Liver (tissue), 9 donors: ENCODE measurements around the gene CEP295NL. TPM values are rescaled to one million over a fixed set of nuclear protein-coding genes. Genes with fewer than 3 reads are reported as not detected.

ENCODE experiments used
- DNase-seq: peaks from one replicate; pipeline ENCODE4 v3.0.0-alpha.2; 2017; ENCODE audit warnings: low spot score
- H3K27ac ChIP-seq, 2 donors: one replicate each; pipeline ENCODE4 v1.7.0; 2013; ENCODE audit warnings: inconsistent platforms in 2 of 2, low read length in 2 of 2, control low read depth in 1 of 2, low read depth in 1 of 2, mild to moderate bottlenecking in 1 of 2
- H3K27me3 ChIP-seq, 4 donors: one replicate each; pipeline versions ENCODE4 v1.6.1 to v1.7.0; 2013; ENCODE audit warnings: low read length in 3 of 4, inconsistent platforms in 1 of 4, mild to moderate bottlenecking in 1 of 4, moderate library complexity in 1 of 4; ENCODE audit not compliant: control insufficient read depth in 4 of 4, insufficient read depth in 4 of 4
- H3K36me3 ChIP-seq, 4 donors: one replicate each; pipeline versions ENCODE4 v1.6.1 to v1.7.0; 2013; ENCODE audit warnings: low read length in 3 of 4, mild to moderate bottlenecking in 3 of 4, low read depth in 1 of 4, moderate library complexity in 1 of 4; ENCODE audit not compliant: control insufficient read depth in 4 of 4, insufficient read depth in 3 of 4
- H3K4me1 ChIP-seq, 4 donors: one replicate each; pipeline versions ENCODE4 v1.6.1 to v1.7.0; 2013; ENCODE audit warnings: low read length in 3 of 4, mild to moderate bottlenecking in 3 of 4, moderate library complexity in 1 of 4; ENCODE audit not compliant: control insufficient read depth in 4 of 4, insufficient read depth in 4 of 4
- H3K4me3 ChIP-seq, 3 donors: one replicate each; pipeline versions ENCODE4 v1.6.1 to v1.7.0; 2013; ENCODE audit warnings: low read length in 3 of 3, control low read depth in 1 of 3, low read depth in 1 of 3, mild to moderate bottlenecking in 1 of 3
- H3K9ac ChIP-seq, 2 donors: one replicate each; pipeline ENCODE4 v1.7.0; 2013; ENCODE audit warnings: low read length in 2 of 2, mild to moderate bottlenecking in 2 of 2, moderate library complexity in 2 of 2, control low read depth in 1 of 2, low read depth in 1 of 2
- H3K9me3 ChIP-seq, 4 donors: one replicate each; pipeline versions ENCODE4 v1.6.1 to v1.7.0; 2013; ENCODE audit warnings: low read length in 3 of 4; ENCODE audit not compliant: control insufficient read depth in 4 of 4
- ATF3 ChIP-seq: IDR thresholded peaks from 2 replicates; pipeline ENCODE4 v1.6.1; 2016; ENCODE audit warnings: antibody characterized with exemption
- CTCF ChIP-seq: fragments of 150-350 bp; IDR thresholded peaks from 2 replicates; pipeline ENCODE4 v1.5.1; 2017; ENCODE audit warnings: improper control_type of control experiment, low read depth, low read length; ENCODE audit not compliant: missing input control
- EGR1 ChIP-seq, 2 donors: IDR thresholded peaks; 2 replicates each; pipeline ENCODE4 v1.6.1; 2016 to 2018; ENCODE audit warnings: antibody characterized with exemption in 2 of 2, low read depth in 2 of 2
- FOXA2 ChIP-seq: IDR thresholded peaks from 2 replicates; pipeline ENCODE4 v1.6.1; 2016; ENCODE audit warnings: antibody characterized with exemption
- HNF4A ChIP-seq, 2 donors: conservative IDR thresholded peaks; 2 replicates each; pipeline ENCODE4 v1.6.1; 2016; ENCODE audit warnings: antibody characterized with exemption in 2 of 2, mild to moderate bottlenecking in 2 of 2
- HNF4G ChIP-seq: IDR thresholded peaks from 2 replicates; pipeline ENCODE4 v1.6.1; 2016; ENCODE audit warnings: antibody characterized with exemption
- JUND ChIP-seq, 2 donors: IDR thresholded peaks; 2 replicates each; pipeline ENCODE4 v1.6.1; 2016; ENCODE audit warnings: antibody characterized with exemption in 2 of 2
- MAX ChIP-seq: IDR thresholded peaks from 2 replicates; pipeline ENCODE4 v1.6.1; 2016; ENCODE audit warnings: antibody characterized with exemption
- NR2F2 ChIP-seq: IDR thresholded peaks from 2 replicates; pipeline ENCODE4 v1.6.1; 2016; ENCODE audit warnings: antibody characterized with exemption
- RAD21 ChIP-seq, 2 donors: IDR thresholded peaks; 2 replicates each; pipeline ENCODE4 v1.6.1; 2016; ENCODE audit warnings: antibody characterized with exemption in 2 of 2, mild to moderate bottlenecking in 2 of 2
- REST ChIP-seq: IDR thresholded peaks from 2 replicates; pipeline ENCODE4 v1.6.1; 2016; ENCODE audit warnings: antibody characterized with exemption, mild to moderate bottlenecking
- RXRA ChIP-seq, 2 donors: IDR thresholded peaks; 2 replicates each; pipeline ENCODE4 v1.6.1; 2017 to 2018; ENCODE audit warnings: antibody characterized with exemption in 2 of 2, mild to moderate bottlenecking in 1 of 2
- SP1 ChIP-seq: IDR thresholded peaks from 2 replicates; pipeline ENCODE4 v1.6.1; 2018; ENCODE audit warnings: antibody characterized with exemption, mild to moderate bottlenecking
- TAF1 ChIP-seq: conservative IDR thresholded peaks from 2 replicates; pipeline ENCODE4 v1.6.1; 2016; ENCODE audit warnings: antibody characterized with exemption, mild to moderate bottlenecking
- YY1 ChIP-seq: IDR thresholded peaks from 2 replicates; pipeline ENCODE4 v1.6.1; 2016; ENCODE audit warnings: antibody characterized with exemption, mild to moderate bottlenecking
- ZBTB33 ChIP-seq: IDR thresholded peaks from 2 replicates; pipeline ENCODE4 v1.6.1; 2016; ENCODE audit warnings: antibody characterized with exemption
- WGBS: extraction: QIAGEN DNeasy Blood & Tissue Kit; methylation state at CpG from one replicate; pipeline ENCODE4 v1.1.7; 2013; 5-methylcytosine and 5-hydroxymethylcytosine counted together
- polyA plus RNA-seq, 2 donors: library from polyadenylated mRNA; stranded (reverse) in 1 of 2; unstranded in 1 of 2; fragments of 200-250 nt in 1 of 2; fragments of >200 nt in 1 of 2; fragmentation: Nextera tagmentation in 1 of 2; extraction: Ambion mirVana in 1 of 2; gene quantifications; one replicate each; pipeline versions ENCODE4 v1.2.1 to v1.2.3, GENCODE V29; 2013 to 2015
- total RNA-seq, 2 donors: library from RNA; depleted of rRNA; stranded (reverse); fragments of >200 nt; gene quantifications; one replicate each; pipeline ENCODE4 v1.2.3, GENCODE V29; 2014
- donor health status: healthy.
- donor health status: healthy.
- donor health status: healthy.
- donor health status: healthy.
- donor health status: healthy.

Gene CEP295NL
- total and polyA plus RNA-seq, 4 donors, result 0.28 to 1.0 TPM; not detected in 2

DNA sequence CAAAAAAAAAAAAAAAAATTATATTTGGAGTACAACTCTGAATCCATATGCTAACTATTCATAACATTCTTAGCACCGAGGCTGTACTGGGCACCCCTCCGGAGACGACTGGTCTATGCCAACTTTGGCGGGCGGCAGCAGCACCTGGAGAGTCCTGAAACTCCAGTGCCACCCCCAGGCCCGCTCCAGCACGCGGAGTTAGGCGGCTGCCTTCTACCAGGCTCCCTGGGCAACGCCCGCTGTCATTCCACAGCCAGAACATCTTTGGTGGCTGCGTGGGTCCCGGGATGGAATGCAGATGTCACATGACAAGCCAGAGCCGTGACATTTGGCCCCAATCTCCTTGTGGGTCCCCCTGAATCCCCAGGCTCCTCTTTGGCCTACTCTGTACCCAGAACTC, 16.0 kb upstream of the CEP295NL start:
- H3K4me3 ChIP-seq, result no peak overlapping the region
- no peak overlapping the region for H3K27ac ChIP-seq
- no peak overlapping the region for H3K9ac ChIP-seq
- peaks cover 9 to 21% (median 16%) of the 10 kb centered on the region in 4 donors for H3K4me1 ChIP-seq
- no peaks in the 10 kb centered on the region for H3K9me3 ChIP-seq
- H3K27me3 ChIP-seq, result no peaks in the 10 kb centered on the region
- WGBS, result 85% methylated on average over 14 of the region's 14 CpGs
- H3K36me3 ChIP-seq, result peaks cover 0 to 2% (median 0%) of the 10 kb centered on the region in 4 donors
- TF ChIP-seq REST (no peak), FOXA2 (no peak), ZBTB33 (no peak), HNF4G (no peak), TAF1 (no peak), ATF3 (no peak)
- no peak for DNase-seq

GRCh38 chr17:78917451-78918275, 14.7 kb upstream of the CEP295NL start:
- TF ChIP-seq TAF1, result no peak
- TF ChIP-seq YY1, result no peak
- TF ChIP-seq CTCF, result no peak
- no peak for TF ChIP-seq SP1
- TF ChIP-seq FOXA2, result no peak
- no peak for TF ChIP-seq HNF4G
- no peak for TF ChIP-seq NR2F2
- TF ChIP-seq ZBTB33, result no peak
- TF ChIP-seq RXRA (IDR thresholded peaks at IDR 0.05), result no peak
- no peak for TF ChIP-seq MAX
- no peak for TF ChIP-seq HNF4A (conservative IDR thresholded peaks at IDR 0.05)
- no peak for TF ChIP-seq RAD21 (IDR thresholded peaks at IDR 0.05)
- no peak for TF ChIP-seq JUND (IDR thresholded peaks at IDR 0.05)
- no peak for TF ChIP-seq EGR1 (IDR thresholded peaks at IDR 0.05; ENCODE audit: low read depth in 2 of 2)
- no peak for TF ChIP-seq REST
- Histone ChIP-seq H3K36me3 (peaks cover 0 to 2% (median 0%) of the 10 kb centered on the region in 4 donors), H3K27me3 (no peaks in the 10 kb centered on the region), H3K27ac (no peak overlapping the region), H3K9me3 (no peaks in the 10 kb centered on the region), H3K4me1 (peaks cover 6 to 21% (median 15%) of the 10 kb centered on the region in 4 donors), H3K9ac (no peak overlapping the region), H3K4me3 (no peak overlapping the region)
- WGBS, result 84% methylated on average over 21 of the region's 21 CpGs
- no peak for DNase-seq
